GM20431 (cell line): ENCODE results near the gene REEP6.

ENCODE experiments used
- in situ Hi-C: fragments of 300-500 bp; cut with MseI, MboI; formaldehyde crosslinking; loops from one replicate; pipeline ENCODE4 v1.15.0; 2020; ENCODE audit warnings: low sequenced_read_pairs; ENCODE audit not compliant: unreplicated experiment

Gene REEP6

DNA sequence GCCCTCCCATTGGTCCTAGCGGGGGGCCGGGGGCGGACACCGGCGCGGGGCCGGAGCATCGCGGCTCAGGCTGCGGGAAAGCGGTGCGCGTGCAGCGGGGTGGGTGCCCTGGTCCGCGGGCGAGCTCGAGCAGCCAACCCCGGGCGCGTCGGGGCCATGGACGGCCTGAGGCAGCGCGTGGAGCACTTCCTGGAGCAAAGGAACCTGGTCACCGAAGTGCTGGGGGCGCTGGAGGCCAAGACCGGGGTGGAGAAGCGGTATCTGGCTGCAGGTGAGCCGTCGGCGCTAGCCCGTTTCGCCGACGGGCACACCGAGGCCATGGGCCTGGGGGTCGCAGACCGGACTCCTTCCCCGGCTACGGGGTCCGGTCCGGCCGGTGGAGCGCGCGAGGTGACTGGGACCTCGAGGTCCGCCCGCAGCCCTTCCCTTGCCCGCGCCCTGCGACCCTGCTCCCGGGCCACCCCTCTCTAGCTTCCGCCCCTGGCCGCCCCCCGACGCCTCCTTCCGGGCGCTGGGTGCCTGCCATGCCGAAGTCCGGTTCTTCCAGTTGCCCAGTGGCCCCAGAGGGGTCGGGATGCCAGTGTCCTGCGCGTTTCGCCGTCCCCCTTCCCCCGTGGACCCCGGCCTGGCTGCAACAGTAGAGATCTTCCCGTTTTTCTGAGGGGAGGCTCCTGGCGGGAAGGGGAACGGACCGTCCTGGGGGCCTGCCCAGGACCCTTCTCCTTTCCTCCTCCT lies at the start of gene REEP6:
Gene REEP6 (plus strand): TSS at position 68 of the 735 bp plus-strand sequence. CDS start 89 bp downstream, at position 157.
- in situ Hi-C loops, result no loop called here

DNA sequence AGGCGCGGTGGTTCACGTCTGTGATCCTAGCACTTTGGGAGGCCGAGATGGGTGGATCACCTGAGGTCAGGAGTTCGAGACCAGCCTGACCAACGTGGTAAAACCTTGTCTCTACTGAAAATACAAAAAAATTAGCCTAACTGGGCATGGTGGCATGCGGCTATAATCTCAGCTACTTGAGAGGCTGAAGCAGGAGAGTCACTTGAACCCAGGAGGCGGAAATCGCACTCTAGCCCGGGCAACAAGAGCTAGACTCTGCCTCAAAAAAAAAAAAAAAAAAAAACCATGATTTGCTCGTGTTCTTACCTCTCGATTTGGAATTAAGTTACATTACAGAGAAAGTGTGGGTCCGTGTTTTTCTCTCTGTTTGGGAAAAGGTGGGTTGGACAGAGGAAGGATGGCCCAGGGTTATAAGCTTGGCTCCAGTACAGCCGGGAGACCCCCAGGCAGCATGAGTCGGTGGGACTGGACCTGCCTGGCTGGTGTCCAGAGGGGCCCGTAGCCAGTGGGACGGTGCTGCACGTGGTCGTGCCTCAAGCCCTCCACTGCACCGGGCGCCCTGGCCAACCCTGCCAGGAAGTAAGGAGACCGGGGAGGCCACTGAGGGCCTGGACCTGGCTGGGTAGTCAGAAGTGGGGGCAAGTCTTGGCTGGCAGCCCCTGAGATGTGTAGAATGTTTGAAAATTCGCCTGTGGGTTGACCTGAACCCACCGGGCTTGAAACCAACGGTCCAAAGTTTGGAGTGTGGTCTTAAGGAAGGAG lies 49.1 kb upstream of the REEP6 start:
- in situ Hi-C loops, result no loop called here

DNA sequence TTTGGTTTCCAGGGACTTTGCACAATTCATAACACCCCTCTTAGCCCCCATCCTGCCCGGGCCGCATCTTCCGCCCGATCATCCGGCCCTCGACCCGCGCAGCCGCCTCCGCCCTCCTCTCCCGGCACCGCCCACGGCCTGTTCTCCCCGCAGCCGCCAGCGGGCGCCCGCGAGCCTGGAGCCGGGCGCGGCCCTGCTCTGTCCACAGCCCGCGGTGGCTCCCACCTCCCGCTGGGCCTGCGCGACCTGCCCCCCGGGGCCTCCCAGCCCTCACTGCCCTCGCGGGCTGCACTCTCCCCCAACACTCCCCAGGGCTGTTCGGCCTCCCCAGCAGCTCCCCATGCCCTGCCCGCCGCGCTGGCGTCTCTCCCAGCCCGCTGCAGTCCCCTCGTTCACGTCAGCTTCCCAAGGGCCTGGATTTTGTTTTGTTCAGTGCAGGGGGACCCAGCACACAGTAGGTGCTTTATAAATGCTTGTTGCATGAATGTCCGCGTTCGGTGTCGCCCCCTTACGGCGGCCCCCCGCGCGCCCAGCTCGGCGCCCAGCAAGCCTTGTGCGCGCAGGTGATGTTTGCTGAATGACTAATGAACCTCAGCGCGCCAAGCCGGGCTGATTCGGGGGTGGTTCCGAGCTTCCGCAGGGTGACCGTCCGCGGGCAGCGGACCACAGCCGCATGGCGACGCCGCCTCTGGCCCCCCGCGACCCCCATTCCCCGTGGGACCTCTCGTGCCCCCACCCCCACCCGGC lies 45.6 kb upstream of the REEP6 start:
- in situ Hi-C loops, result no loop called here

- in situ Hi-C loops, result no loop called here
Measured at GRCh38 chr19:1445932-1446712, 44.9 kb upstream of the REEP6 start.

DNA sequence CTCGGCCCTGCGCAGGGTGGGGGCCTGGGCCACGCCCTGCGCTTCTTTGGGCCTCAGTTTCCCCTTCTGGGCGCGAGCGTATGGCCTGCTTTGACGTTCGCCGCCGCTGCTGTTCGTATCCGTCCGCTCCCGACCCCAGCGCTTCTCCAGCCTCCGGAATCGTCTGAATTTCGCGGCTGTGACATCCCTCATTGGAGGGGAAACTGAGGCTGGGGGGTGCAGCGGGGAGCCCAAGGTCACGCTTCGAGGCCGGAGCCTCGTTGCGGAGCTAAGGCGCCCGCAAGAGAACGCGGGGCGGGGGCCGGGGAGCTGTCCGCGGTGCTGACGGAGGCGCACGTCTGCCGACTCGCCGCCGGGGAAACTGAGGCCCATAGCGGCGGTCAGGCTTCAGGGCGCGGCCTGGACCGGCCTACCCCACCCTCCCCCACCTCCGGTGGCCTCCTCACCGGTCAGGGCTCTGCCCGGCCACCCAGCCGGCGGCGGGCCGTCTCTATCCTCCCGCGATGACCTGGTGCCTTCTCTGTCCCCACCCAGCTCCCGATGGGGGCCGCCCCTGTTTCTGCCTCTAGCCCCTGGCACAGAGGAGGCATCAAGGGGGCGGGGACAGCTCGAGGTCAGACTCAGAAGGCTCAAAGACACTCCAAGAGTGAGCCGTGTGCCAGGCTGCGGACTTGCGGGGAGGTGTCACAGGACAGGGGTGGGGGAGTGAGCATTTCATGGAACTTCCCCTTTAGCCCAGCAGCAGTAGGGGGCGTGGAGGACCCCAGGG lies 44.1 kb upstream of the REEP6 start:
- in situ Hi-C loops, result no loop called here

- in situ Hi-C loops, result no loop called here
Measured at GRCh38 chr19:1447504-1447903, 43.5 kb upstream of the REEP6 start.

GRCh38 chr19:1447944-1448343 lies 43.0 kb upstream of the REEP6 start:
- in situ Hi-C loops, result no loop called here

DNA sequence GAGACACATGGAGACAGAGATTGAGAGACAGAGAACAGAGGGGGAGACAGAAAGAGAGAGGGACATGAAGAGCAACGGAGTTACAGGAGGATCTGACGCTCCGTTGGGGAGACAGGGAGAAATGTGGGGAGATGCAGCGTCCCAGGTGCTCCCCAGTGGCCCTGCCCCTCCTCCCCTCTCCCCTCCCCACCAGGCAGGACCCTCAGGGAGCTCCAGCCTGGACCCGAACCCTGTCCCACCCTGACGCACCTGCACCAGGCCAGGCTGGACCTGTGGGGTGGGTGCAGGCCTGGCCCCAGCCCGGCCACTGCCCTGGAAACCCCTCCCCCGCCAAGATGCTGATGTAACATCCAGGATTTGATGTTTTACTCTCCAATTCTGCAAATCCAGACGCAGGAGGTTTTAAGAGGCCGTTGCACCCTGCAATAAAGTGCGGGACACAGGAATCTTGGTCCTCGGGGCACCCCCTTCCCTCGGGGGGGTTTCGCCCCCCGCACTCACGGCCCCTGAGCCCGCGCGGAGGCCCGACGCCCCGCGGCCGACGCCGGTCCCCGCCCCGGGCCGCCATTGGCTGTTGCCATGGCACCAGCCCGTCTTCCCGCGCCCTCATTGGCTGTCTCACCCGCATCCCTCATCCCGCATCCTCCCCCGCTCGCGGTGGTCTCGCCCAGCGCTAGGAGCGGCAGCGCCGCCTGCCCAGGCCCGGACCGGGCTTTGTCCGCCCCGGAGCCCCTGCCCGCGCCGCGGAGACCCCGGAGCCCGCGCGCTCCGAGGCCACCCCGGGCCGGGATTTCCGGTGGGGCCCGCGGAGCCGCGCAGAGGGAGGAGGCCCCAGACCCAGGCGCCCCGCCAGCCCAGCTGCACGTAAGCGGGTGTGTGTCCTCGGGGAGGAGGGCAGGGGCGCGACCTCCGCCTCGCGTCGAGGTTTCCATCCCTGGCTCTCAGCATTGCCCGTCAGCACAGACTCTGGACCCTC lies 41.2 kb upstream of the REEP6 start, which contains the start of gene APC2:
Gene APC2 (plus strand): TSS at position 655 of the 976 bp plus-strand sequence. CDS start 2,881 bp downstream, outside the sequence.
- in situ Hi-C loops, result no loop called here

DNA sequence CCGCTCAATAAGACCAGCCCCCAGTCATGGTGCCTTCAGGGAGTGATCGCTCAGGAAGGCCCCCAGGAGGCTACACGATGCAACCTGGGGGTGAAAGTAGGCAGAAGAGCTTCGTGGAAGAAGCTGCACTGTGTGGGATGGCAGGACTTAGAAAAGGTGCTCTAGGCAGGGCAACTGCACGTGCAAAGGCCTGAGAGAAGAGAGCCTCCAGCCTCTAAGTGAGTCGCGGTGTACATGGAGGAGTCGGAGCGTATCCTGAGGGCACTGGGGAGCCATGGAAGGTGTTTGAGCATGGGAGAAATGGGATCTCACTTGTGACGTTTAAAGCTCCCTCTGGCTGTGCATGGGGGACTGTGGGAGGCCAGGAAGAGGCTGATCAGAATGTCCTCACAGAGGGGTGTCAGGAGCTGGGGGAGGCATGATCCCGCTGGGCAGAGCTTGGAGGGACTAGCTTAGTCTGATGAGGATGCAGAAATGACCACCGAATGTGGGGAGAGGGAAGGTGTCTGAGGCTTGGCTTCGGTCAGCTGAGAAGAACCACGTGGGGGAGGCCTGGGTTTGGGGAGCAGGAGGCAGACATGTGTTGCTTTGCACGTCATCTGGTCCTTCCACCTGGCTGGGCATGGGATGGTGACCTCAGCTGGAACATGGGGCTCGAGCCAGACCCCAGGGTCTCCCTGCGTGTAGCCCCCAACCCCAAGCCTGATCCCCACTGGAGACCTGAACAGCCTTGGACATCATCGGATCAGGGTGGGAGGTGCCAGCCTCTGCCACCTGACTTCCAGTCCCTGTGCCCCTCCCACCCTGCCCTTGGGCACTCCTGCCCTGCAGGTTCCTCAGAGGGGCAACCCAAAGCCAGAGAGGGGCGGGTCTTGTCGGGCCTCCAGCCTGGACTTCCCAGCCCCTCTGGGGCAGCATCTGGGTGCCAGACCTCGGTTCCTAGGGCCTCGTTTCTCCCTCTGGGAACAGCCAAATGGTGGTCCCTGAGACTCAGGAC lies 39.9 kb upstream of the REEP6 start:
- in situ Hi-C loops, result no loop called here

DNA sequence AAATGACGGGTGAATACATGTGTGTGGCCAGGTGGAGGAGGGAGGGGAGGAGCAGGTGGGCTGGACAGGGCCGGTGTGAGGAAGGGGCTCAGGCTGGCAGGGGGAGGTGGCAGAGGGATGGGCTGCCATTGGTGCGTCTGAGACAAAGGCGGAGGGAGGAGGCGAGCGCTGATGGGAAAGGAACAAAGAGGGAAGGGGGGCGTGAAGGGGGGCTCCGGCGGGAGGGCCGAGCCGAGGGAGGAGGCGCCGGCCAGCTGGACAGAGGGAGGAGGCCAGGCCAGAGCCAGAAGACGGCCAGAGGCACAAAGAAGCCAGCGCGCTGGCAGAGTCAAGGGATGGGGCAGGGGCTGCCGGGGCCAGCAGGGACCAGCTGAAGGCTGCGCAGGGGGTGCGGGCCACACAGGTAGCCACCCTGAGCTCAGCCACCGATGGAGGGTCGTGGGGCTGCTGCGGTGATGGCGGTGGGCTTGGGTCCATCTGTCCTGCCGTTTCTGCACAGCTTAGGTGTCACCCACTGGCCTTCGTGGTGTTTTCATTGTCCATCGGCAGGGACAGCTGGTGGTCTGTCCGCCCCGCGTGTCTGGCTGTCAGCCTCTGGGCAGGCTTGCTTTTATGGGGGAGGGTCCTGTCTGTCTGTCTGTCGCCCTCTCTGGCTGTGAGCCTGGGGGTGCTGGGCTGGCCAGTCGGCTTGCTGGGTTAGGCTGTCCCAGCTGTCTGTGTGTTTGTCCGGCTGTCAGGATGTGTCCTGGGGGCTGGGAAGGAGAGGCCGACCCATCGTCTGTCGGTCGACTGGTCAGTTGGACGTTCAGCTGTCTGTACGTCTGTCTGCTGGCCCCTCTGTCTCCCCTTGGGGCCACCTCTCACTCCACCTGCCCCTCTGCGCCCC lies 38.8 kb upstream of the REEP6 start:
- in situ Hi-C loops, result no loop called here

GRCh38 chr19:1452802-1453524 lies 38.0 kb upstream of the REEP6 start:
- in situ Hi-C loops, result no loop called here

- in situ Hi-C loops, result no loop called here
Measured at GRCh38 chr19:1453525-1454364, 37.2 kb upstream of the REEP6 start.

DNA sequence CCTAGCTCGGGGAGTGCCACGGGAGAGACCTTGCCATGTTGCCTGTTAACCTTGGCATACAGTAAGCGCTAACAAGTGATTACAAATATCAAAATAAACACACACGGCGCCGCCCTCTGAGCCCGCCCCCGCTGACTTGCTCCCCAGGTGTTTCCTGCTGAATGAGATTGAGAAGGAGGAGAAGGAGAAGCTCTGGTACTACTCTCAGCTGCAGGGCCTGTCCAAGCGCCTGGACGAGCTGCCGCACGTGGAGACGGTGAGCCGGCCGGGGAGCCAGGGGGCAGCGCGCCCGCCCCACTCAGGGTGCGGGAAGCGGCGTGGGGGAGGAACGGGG lies 36.0 kb upstream of the REEP6 start:
- in situ Hi-C loops, result no loop called here

- in situ Hi-C loops, result no loop called here
Measured at GRCh38 chr19:1455336-1456120, 35.5 kb upstream of the REEP6 start.
